ENCODE data around the gene EYS.
"Not testable (repeated sequence)": the region's sequence is repeated elsewhere in the genome, so short reads cannot be mapped to it uniquely, and the experiment has no call there.

The EYS gene

DNA sequence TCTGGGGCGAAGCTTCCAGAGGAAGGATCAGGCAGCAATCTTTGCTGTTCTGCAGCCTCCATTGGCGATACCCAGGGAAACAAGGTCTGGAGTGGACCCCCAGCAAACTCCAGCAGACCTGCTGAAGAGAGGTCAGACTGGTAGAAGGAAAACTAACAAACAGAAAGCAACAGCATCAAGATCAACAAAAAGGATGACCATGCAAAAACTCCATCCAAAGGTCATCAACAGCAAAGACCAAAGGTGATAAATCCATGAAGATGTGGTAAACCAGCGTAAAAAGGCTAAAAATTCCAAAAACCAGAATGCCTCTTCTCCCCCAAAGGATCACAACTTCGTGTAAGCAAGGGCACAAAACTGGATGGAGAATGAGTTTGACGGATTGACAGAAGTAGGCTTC lies 1818.6 kb downstream of the EYS start:
- no peak for DNase-seq (ENCODE audit: low read depth)

DNA sequence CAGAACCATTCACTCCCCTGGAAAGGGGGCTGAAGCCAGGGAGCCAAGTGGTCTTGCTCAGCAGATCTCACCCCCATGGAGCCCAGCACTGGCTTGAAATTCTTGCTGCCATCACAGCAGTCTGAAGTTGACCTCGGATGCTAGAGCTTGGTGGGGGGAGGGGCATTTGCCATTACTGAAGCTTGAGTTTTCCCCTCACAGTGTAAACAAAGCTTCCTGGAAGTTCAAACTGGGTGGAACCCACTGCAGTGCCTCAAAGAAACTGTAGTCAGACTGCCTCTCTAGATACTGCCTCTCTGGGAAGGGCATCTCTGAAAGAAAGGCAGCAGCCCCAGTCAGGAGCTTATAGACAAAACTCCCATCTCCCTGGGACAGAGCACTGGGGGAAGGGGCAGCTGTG lies 1819.2 kb downstream of the EYS start:
- not testable (repeated sequence) for DNase-seq (ENCODE audit: low read depth)

DNA sequence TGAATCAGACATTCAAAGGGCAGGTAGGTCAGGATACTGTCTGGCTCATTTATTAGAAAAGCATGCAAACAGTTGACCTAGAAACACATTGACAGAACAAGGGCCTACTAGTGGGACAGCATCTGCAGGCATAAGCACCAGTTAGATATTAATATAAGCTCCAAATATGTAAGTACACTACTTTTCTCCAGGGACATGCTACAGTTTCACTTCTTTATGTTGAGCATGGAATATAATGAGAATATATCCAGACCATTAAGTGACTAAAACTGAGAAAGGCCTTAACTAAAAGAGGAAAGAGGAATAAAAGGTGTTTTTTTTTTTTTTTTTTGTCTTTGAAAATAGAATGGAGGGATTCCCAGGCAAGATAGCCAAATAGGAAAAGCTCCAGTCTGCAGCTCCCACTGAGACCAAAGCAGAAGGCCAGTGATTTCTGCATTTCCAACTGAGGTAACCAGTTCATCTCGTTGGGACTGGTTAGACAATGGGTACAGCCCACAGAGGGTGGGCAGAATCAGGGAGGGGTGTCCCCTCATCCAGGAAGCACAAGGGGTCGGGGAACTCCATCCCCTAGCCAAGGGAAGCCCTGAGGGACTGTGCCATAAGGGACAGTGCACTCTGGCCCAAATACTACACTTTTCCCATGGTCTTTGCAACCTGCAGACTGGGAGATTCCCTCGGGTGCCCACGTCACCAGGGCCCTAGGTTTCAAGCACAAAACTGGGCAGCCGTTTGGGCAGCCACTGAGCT lies 1819.8 kb downstream of the EYS start:
- no peak for DNase-seq (ENCODE audit: low read depth)

DNA sequence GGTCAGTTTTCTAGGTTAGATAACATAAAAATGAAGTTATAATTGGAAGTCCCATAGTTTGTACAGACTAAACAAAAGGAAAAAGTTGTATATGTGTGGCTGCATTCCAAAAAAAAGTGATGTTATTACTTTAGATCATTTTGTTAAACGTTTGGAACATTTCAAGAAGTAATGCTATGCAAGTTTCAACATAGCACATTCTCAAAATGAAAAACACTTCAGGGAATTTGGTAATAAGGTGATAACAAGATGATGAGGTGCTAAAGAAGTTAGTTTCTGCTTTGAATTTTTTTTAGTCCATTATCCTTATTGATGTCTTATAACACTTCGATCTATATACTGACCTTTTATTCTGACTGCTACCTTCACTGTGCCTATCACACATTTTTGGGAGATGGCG lies 1820.7 kb downstream of the EYS start:
- no peak for DNase-seq (ENCODE audit: low read depth)

DNA sequence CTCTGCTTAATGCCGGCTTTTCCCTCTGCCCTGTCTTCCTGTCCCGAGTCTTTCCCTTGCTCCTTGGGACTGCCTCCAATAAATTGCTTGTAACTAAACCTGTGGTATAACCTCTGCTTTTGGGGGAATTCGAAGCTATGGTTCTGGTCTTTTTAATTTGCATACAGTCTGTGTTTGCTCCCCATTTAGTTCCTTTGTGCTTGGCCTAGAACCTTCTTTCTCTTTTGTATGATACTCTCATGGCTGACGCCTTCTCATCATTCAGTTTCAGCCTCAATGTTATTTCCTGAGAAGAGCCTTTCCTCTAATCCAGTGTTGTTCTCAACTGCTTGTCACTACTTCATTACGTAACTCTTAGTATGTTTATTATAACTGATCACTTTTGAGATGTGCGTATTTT lies 1823.4 kb downstream of the EYS start:
- DNase-seq (ENCODE audit: low read depth) = no peak

DNA sequence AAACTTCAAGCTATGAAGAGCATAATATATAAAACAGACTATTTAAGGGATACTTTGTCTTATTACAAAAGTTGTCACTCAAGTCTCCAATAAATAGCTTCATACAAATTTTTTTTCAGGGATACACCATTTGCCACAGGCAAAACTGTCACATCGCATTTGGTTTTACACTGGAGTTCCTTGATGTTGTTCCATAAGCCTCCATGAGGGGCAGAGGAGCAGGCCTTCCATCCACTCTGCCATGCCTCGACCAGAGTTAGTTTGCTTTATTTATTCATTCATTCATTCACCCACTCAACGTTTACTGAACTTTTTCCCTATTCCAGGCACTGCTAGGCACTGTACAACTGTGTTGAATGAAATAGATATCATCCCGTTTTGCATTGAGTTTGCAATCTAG lies 1824.8 kb downstream of the EYS start:
- no peak for DNase-seq (ENCODE audit: low read depth)

DNA sequence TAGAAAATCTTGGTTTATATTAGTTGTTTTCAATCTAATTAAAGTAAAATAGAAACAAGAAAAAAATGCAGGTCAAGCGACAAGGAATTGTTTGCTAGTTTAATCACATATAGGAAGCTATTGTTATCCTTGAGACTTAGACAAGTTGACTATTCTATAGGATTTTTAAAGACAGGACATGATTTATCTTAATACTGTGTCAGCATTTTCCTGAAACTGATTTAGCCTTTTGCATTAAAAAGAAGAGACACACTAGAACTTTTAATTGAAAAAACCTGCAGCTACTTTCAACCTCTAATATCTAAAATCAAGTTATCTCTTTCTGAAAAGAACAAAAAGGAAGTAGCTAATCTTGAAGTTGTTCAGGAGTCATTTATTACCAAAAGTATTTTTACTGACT lies 1825.2 kb downstream of the EYS start:
- no peak for DNase-seq (ENCODE audit: low read depth)

DNA sequence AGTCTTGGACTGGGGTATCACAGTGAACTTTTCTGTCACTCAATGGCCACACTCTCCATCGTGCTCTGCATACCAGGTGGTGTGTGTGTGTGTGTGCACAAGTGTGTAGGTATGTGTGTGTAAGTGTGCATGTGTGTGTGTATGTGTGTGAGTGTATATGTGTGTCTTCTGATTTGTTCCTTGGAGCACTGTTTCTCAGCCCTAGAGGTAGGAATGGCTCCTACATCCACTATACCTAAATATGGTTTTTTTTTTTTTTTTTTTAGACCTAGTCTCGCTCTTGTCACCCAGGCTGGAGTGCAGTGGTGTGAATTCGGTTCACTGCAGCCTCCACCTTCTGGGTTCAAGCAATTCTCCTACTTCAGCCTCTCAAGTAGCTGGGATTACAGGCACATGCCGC lies 1834.8 kb downstream of the EYS start:
- no peak for DNase-seq (ENCODE audit: low read depth)

DNA sequence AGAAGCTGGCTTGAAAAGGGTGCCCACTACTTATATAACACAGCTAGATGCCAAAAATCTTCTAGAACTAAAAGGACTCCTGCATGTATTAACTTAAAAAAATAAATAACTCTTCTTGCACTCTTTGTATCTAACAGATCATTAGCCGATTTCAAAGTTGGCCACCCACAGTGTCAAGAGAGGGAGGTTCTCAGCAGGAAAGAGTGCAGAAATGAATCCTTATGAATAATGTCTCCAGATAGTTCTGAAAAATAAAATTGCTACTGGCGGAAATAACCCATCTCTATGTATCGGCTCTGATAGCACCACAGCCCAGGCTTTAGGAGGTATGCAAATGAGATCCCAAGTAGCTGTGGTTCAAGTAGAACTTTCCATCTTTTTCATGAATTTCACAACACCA lies 1838.7 kb downstream of the EYS start:
- no peak for DNase-seq (ENCODE audit: low read depth)

DNA sequence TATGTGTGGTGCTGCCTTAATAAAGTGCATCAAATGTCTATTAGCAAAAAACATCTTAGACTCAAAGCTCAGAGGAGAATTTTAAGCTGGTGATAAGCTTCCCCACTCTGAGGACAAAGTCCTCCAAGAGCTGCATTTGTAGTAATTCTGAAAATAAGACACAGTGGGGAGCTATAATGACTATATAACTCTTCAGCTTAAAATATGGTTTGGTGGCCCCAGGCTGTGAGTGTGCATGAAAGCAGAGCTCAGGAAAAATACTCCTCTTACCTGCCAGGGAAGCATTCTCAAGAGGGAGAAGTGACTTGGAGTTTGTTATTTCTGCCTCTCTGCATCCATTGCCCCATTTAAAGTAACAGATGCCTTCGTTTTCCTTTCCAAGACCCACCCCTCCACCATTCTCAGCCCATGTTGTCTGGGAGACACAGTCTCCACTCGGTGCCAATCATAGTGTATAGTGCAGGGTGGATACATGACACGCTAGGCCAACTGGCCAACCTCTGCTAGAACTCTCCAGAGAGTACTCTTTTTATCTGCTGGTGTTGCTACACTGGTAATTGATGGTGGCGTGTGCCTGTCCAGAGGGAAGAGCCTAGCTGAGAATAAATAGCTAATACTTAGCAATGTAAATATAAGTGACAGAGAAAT lies 1842.2 kb downstream of the EYS start:
- no peak for DNase-seq (ENCODE audit: low read depth)

DNA sequence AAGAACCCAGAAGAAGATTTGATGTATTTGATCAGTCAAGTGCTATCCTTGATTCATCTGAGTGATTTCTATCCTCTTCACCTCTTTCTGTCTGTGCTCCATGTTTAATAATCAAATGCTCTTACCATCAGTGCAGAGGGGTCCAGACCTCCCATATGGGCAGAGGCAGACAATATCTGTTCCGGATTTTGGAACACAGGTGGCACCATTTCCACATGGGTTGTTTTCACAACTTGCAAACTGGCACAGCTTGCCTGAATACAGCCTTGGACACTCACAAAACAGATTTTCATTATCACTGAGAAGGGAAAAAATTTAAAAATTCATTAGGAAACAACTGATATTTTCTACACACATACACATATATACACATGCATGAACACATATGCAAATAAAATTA lies 1843.0 kb downstream of the EYS start:
- DNase-seq (ENCODE audit: low read depth) = no peak

DNA sequence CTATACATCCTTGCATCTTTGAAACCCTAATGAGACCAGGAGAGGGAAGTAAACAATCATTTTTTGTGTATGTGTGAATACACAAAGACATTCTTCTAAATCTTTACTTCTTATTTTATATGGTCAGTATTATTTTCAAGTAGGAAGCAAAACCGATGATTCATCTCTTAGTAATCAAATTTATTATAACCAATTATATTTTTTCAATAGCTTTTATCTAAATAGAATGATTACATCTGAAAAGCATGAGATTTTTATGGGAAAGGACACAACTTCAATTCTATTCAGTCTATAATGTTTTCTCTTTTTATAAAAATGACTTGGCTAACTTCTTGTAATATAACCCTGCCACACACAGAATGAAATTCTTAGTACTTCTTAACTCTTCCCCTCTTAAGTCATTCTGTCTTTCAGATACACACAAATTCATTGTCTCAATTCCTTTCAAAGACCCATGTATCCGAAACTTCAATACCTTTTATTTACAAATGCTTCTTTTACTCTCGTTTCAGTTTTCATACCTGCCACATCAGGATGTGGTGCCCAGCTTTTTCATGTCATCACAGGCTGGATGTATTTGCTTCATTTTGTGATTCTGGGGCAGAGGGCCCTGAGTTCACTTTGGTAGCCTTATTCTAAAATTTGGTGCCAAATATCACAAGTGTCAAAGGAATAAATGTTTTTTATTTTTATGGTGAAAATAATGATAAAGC lies 1844.4 kb downstream of the EYS start:
- DNase-seq (ENCODE audit: low read depth) = no peak

DNA sequence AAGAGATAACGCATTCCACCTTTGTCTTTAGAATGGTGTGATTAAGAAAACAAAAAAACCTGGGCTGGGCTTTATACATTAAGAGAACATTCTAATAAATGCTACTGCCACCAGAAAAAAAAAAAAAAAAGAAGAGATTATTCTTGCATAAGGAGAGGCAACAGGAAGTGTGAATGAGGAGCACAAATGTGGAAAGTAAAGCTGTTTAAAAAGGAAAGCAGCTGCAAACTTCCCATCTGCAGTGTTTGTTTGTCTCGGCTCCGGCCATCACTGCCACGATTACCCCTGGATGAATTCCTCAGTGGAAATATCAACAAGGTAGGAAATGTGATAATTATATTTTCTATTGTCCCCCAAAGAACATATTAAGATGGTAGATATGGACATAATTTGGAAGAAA lies 1847.5 kb downstream of the EYS start:
- DNase-seq (ENCODE audit: low read depth) = no peak

DNA sequence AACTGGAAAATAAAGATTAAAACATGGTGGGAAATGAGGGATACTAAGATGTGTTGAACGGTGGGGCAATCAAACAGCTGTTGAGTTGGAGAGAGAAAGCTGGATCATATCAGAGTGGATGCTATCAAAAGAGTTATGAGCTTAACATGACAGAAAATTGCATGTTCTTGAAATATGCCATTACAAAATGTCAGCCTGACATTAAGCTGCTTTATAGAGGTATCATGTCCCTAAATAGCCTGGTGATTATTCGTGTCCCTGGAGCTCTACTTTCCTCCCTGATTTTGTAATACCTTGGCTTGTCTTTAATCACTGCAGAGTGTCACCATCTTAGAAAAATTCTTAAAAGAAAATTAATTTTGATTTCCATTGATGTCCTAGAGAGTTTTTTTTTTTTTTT lies 1848.3 kb downstream of the EYS start:
- DNase-seq (ENCODE audit: low read depth) = no peak

DNA sequence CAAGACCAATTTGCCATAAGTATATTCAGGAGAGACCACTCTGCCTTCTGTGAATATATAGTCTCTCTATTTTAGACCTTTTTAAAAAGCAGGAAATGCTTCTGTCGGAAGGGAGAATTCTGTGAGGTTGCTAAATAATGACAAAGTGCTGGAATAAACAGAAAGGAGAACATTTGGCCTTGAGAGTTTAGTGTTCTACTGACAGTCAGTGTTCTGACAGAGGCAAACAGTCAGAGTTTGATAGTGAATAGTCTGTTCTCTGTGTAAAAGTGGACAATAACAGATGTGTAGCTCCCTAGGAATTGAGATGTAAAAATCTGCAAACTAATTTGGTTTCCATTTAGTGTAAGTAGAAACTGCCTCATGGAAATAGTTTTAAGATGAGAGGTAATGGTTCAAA lies 1850.8 kb downstream of the EYS start:
- DNase-seq (ENCODE audit: low read depth) = no peak

DNA sequence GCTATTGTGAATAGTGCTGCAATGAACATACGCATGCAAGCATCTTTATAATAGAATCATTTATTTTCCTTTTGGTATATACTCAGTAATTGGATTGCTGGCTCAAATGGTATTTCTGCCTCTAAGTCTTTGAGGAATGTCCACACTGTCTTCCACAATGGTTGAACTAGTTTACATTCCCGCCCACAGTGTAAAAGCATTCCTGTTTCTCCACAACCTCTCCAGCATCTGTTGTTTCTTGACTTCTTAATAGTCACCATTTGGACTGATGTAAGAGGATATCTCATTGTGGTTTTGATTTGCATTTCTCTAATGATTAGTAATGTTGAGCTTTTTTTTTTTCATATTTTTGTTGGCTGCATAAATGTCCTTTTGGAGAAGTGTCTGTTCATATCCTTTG lies 1862.7 kb downstream of the EYS start:
- DNase-seq (ENCODE audit: low read depth) = no peak

DNA sequence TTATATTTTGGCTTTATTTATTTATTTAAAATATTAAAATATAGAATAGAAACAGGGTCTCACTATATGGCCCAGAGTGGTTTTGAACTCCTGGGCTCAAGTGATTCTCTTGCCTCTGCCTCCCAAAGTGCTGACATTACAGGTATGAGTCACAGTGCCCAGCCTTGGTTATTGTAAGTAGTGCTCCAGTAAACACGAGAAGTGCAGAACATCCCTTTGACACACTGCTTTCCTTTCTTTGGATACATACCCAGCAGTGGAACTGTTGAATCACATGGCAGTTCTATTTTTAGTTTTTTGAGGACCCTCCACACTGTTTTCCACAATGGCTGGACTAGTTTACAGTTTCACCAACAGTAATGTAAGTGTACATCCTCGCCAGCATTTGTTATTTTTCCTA lies 1867.5 kb downstream of the EYS start:
- no peak for DNase-seq (ENCODE audit: low read depth)

DNA sequence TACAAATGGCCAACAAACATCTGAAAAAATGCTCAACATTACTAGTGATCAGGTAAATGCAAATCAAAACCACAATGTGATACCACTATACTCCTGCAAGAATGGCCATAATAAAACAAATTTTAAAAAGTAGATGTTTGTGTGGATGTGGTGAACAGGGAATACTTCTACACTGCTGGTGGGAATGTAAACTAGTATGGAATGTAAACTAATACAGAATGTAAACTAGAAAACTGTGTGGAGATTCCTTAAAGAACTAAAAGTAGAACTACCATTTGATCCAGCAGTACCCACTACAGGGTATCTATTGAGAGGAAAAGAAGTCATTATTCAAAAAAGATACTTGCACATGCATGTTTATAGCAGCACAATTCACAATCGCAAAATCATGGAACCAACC lies 1878.3 kb downstream of the EYS start:
- not testable (repeated sequence) for DNase-seq (ENCODE audit: low read depth)

DNA sequence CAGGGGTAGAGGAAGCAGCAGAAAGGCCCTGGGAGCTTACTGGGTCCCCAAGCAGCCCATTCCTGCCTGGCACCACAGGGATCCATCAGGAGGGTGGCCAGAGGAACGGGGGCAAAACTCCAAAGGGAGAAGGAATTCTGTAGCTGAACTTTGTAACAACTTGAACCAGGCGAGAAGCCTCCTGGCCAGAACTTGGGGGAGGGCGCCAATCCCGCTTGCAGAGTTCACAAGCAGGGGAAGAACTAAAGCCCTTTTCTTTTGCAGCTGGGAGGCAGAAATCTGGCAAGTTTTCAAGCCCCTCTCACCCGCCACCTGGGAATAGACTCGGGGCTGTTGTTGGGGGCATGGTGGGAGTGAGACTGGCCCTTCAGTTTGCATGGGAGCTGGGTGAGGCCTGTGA lies 1882.3 kb downstream of the EYS start:
- DNase-seq (ENCODE audit: low read depth) = no peak

DNA sequence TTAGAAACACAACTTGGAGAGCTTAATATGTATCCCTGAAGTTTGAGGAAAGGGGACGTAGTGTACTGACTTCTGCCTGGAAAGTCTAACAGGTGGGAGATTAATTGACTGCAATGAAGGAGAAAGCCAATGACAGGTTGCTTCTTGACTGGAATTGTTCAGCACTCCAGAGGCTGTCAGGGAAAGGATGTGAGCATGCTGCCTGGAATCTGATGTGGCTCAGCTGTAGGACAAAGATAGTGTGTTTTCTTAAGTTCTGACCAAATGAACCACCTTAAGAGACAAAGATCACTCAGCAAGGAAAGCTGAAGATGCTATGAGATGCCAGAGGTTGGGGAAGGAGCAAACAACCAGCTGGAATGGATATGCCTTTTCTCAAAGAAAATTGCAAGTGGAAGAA lies 1885.6 kb downstream of the EYS start:
- no peak for DNase-seq (ENCODE audit: low read depth)

DNA sequence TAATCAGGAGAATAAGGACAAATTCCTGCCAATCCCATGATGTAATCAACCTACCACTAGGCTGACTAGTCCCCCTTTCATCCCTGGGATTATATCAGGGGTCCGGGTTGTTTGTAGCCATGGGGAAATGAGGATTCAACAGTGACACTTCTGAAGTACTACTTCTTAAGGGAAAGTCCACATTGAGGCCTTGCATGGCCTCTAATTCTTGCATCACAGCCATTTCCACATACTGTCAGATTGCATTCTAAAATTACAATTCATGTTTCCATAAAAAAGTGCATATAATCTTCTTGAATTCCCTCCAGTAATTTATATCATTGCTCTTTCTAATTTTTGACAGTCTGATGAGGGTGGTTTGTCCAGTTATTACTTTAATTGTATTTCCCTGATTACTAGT lies 1887.2 kb downstream of the EYS start:
- no peak for DNase-seq (ENCODE audit: low read depth)

DNA sequence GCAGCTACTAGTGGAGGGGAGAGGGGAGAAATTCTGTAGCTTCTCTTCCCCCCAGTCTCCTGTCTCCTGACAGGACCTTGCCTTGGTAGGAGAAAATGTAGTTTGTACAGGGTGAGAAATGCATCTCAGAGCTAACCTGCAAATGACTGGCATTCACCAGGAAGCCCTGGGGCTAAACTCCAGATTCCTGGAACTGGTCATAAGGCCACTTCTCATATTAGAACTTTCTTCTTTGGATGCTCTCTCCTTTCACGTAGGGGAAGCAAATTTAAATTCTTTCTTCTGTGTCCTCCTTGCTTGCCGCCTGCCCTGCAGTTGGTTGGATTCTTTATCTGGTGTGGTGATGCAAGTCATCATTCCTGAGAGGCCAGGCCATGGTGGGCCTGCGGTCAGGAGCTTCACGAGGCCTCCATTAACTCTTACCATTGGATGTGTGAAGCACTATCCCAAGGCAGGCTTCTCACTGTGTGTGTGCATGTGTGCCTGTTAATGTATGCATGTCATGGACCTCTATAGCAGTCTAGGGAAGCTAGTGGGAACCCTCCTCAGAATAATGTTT lies 1889.5 kb downstream of the EYS start:
- no peak for DNase-seq (ENCODE audit: low read depth)

DNA sequence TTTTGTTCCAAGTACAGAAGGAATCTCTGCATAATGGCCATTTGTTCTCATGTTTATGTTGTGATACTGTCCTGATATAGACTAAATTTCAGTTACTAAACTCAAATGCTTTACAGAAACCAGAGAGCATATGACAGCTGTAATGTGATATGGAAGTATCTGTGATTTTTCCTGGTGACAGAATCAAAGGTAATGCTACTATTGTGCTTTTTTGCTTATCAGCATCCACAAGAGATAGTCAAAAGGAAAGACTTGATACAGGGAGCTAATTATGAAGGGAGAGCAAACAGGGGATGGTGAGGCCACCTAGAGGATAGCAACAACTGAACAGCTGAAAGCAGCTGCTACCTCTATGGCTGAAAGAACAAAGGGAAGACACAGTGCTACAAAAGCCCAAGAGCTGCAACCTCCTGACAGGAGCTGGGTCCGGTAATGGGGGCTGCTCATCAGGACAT lies 1890.0 kb downstream of the EYS start:
- DNase-seq (ENCODE audit: low read depth) = no peak

Data from activated T-helper 1 cell treated with Interleukin-2 at 50 U/mL for 16 hours (primary cell).